CD4-positive, alpha-beta T cell treated with Interferon gamma for 1 hour (primary cell): Measurements from ENCODE around the gene PHC3.
"Not testable (repeated sequence)": the region's sequence is repeated elsewhere in the genome, so short reads cannot be mapped to it uniquely, and the experiment has no call there.

Source experiments
- DNase-seq: peaks from one replicate; pipeline ENCODE4 v3.0.0-alpha.2; 2020

Gene PHC3

DNA sequence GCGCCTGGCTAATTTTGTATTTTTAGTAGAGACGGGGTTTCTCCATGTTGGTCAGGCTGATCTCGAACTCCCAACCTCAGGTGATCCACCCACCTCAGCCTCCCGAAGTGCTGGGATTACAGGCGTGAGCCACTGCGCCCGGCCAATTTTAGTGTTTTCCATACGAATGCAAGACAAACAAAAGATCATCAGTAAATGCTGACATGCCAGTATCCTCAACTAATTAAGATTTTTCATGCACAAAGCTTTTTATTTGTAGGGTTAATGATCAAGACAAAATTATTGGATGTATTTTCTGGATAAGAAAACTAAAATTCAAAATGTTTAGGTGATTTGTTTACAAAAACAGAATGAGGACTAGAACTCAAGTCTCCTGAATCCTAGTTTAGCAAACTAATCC lies 67.4 kb downstream of the PHC3 start:
- DNase-seq: not testable (repeated sequence)

DNA sequence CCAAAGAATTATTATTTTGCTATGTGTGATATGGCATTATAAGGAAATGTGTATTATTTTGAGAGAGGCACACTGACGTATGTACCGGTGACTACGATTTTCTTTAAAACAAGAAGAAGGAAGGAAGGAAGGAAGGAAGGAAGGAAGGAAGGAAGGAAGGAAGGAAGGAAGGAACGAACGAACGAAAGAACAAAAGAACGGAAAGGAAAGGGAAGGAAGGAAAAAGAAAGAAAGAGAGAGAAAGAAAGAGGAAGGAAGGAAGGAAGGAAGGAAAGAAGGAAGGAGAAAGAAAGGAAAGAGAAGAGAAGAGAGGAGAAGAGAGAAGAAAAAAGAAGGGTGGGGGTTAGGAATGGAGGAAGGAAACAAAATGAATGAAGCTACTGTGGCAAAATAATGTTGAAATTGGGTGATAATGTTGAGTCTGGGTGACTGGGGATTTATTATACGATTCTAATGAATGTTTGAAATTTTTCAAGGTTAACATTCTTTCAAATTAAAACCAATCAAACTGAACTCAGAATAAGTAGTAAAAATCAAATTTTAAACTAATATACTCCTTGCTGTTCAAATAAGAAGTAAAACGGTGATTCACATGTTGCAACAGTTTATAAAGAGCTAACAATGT lies 70.3 kb downstream of the PHC3 start:
- DNase-seq: no peak

DNA sequence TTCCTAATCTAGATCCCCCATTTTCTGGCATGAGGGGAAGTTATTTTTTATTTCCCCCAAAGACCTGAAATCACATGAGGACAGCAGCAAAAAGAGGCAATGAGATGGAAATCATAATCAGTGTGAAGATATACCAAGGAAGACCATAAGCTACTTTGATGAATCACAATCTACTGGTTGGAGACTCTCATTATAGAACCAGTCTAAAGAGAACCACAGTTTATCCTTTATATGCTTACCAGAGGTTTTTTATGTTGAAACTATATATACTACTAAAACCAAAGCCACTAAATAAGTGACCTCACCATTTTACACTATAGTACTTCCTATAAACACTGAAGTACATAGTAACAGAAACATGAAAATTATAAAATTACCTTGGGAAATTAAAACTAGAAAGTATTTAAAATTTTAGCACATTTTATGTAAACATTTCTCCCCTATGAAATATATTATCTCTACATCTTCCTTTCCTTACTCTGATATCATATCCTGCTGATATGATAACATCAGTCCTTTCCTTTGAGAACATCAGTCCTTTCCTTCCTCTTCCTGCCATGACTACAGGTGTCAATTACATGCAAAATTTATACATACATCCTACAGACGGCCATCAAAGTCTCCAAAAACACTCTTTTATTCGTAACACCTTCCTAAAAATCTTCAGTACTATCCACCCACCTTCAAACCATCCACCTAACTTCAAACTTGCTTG lies 71.8 kb downstream of the PHC3 start:
- DNase-seq: no peak

- DNase-seq: no peak
Measured at GRCh38 chr3:170108955-170109354, 72.6 kb downstream of the PHC3 start.

- no peak for DNase-seq
Measured at GRCh38 chr3:170107941-170108340, 73.6 kb downstream of the PHC3 start.

DNA sequence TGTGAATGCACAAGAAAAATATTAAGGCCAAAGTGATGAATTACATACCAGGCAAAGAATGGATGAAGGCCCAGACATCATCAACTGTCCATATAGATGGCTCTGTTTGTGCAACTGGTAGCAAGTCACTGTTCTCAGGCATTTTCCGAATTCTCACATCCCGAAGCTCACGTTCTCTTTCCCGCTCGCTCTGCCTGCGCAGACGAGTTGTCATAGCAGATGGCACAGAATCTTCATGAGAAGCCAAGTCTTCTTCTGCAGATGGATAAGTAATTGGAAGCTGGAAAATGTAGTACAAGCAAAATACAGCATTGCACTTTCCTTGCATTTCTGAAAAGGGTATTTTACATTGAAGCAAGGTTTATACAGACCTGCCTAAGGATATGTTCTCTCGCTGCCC lies 79.1 kb downstream of the PHC3 start:
- DNase-seq: no peak

- DNase-seq: no peak
Measured at GRCh38 chr3:170100944-170101343, 80.6 kb downstream of the PHC3 start.

DNA sequence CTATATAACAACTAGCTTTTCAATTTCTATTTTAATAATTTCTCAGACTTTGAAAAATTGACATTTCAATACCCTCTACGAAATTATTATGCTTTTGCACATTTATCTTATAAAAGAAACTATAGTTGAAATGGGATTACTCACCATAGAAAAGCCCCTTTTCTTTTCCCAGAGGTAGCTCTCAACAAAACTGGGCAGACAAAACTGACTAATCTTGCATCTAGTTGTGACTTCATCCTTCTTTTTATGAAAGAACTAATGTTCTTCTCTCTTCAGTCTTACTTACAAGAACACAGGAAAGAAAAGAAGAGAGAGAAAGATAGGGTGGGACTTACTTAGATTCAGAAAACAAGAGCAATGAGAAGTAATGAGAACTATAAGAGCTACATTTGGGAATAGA lies 82.8 kb downstream of the PHC3 start:
- no peak for DNase-seq

- no peak for DNase-seq
Measured at GRCh38 chr3:170096342-170096741, 85.2 kb downstream of the PHC3 start.

GRCh38 chr3:170095771-170096170 lies 85.8 kb downstream of the PHC3 start:
- DNase-seq: no peak

DNA sequence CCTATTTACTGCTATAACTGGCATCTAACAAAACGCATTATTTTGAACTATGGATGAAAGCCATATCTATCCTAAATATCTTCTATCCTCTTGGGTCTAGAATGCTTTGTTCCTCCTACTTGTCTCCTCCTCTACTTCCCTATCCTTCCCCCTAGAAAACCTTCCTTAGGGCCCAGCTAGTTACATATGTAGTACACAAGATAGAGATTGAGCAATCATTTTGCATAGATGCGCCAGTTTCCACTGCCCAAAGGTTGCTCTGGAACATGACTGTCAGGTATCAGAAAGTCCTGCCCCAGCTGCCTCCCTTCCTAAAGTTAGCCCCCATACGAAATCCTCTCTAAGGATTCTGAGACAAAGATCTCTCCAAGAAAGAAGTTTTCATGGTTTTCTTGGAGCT lies 88.6 kb downstream of the PHC3 start:
- DNase-seq: no peak

DNA sequence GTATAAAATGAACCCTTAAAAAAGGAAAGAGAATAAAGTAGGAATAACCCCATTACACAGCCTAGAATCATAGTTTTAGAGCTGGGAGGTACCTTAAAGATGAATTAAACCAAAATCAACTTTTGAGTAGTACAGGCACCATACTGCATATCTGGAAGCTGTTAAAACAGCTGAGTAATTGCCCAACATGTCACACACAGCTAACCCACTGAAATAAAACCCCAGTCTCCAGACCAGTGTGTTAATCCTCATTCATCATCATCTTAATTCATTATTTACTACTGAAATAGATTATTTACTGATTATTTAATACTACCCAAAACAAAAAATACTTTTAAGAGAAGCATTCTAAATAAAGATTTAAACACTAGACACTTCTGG lies 90.9 kb downstream of the PHC3 start:
- DNase-seq: no peak

DNA sequence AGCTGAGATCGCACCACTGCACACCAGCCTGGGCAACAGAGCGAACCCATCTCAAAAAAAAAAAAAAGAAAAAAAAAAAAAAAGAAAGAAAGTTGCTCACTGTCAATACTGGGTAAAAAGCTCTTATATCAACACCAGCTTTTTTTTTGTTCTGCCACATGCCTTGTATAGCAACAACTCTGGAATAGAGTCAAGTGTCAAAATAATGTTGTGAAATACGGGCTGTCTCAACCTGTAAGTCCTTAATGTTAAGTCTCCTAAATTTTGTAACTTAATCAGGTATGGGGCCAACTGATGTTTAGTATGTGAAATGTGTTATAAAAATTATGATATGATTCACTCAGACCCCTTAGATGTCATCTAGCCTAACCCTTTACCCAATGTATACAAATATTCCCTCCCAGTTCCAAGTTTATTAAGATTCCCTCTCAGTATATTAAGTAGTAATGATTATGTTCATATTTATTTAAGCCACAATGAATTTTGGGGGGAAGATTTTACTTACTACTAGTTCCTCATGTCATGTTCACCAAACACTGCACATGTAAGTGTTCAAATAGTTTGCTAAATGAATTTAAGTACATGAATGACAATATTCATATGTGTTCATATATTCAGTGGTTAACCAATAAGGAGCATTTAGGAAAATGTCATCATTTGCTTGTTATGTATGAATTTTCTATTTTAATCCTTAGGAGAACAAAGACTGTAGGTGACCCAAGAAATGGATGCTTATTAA lies 91.5 kb downstream of the PHC3 start:
- no peak for DNase-seq

DNA sequence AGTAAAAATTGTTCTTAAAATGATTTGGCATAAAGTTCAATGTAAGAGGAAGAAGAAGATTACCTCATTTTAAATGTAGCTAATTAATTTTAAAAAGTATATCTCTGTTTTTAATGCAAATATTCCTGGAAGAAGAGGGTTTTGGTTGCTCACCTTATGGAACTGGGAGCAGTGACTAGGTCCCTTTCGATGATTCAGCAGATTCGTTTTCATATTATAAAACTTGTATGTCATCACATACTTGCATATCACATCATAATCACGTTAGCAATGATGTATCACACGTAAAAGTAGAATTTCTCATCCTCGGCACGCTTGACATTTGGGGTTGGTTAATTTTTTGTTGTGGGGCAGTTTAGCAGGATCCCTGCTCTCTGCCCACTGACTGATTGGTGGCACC lies 96.1 kb downstream of the PHC3 start:
- DNase-seq: no peak

DNA sequence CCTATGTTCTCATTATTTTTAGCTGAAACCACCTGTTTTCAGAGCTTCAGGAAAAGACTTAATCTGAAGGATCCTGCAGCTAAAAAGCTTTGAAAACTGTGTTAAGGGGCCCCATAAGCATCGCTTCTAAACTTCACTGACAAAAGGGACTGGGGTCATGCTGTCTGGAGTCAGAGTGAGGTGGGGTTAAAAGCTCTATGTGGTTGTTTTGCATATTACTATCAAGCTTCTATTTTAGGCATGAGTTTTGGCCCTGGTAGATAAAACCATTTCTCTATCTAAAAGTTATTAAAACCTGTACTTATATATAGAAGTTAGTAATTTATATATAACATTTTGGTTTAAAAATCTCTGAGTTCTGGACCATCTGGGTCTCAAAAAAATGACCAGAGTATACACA lies 98.2 kb downstream of the PHC3 start:
- no peak for DNase-seq

- no peak for DNase-seq
Measured at GRCh38 chr3:170081079-170081741, 100.3 kb downstream of the PHC3 start.

DNA sequence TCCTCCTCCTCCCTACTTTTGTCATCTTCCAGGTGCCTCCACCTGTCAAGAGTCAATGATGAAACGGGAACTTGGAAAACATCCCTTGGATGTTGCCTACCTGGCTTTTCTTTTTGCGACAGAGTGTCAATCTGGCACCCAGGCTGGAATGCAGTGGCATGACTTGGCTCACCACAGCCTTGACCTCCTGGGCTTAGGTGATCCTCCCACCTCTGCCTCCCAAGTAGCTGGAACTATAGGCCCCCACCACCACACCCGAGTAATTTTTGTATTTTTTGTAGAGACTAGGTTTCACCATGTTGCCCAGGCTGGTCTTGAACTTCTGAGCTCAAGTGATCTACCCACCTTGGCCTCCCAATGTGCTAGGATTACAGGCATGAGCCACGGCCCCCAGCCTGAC lies 100.9 kb downstream of the PHC3 start:
- DNase-seq: no peak

DNA sequence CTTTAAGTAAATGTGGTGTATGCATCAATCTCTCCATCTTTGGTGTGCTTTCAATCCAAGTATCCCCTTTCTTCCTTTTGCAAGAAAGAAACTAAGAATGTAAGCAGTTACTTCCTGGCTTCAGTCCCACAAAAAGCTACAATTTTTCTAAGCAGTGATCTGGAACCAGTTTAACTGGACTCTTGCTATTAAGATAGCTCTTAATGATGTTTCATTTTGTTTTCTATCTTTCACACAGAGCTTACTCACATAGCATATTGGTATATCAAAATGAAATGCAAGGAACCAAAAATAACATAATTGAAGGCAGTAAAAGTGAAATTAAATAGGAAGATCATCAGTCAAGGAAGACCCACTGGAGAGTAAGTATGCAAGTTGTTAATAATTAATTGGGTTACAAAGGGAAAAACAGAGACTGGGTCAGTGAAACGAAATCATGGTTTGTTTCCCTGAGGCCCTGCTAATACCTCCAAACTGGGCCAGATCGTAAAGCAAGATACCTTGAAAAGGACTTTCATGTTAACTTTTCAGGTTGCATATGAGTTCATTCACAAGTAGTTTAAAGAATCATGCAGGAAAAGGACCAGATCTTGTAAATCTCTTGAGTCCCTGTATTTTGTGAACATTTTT lies 101.9 kb downstream of the PHC3 start:
- no peak for DNase-seq

GRCh38 chr3:170078620-170079281 lies 102.8 kb downstream of the PHC3 start:
- DNase-seq: no peak

- DNase-seq: no peak
Measured at GRCh38 chr3:170077361-170077760, 104.2 kb downstream of the PHC3 start.

DNA sequence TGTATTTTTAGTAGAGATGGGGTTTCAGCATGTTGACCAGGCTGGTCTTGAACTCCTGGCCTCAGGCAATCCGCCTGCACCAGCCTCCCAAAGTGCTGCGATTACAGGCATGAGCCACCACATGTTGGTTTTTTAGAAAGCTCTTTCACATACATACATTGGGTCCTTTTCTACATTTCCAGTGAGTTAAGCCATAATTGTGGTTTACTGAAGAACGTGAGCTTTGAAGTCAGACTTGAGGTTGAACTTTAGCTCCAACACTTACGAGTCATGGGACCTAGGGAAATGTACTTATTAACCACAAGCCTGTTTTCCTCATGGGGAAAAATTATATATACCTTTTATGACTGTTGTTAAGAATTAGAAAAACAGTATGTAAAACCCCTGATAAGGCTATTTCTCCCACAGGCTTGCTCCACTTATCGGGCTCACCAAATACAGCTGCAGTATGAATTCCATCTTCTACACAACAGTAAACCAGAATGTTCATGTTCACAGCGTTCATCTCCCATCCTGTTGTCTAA lies 104.8 kb downstream of the PHC3 start:
- DNase-seq: no peak

GRCh38 chr3:170075441-170076091 lies 106.0 kb downstream of the PHC3 start:
- DNase-seq: no peak
